Panc1 (cell line): ENCODE measurements around the gene SNPH. TPM values are rescaled to one million over a fixed set of nuclear protein-coding genes. Genes with fewer than 3 reads are reported as not detected.

ENCODE experiments used
- ATAC-seq: fragments of 200-7000 bp; cut with Tn5 transposase; 2 replicates; pipeline ENCODE4 v1.9.1; 2020; ENCODE audit warnings: mild to moderate bottlenecking, moderate library complexity
- BruUV-seq: library from RNA; stranded (reverse); fragments of 400-500 nt; replicated peaks from 2 replicates; lab custom pipeline; 2021; lab: Mats Ljungman, UMichigan
- CTCF ChIA-PET: fragments of 300-600 bp; sonication (Branson Sonifier 250); formaldehyde crosslinking; loops from one replicate; lab custom pipeline; 2022; ENCODE audit warnings: antibody characterized with exemption; lab: Charles Lee
- POLR2A ChIA-PET: fragments of 300-600 bp; sonication (Branson Sonifier 250); formaldehyde crosslinking; loops from one replicate; lab custom pipeline; 2022; ENCODE audit warnings: antibody characterized with exemption; lab: Charles Lee
- DNase-seq: peaks from one replicate; pipeline ENCODE4 v3.0.0-alpha.2; 2010; ENCODE audit warnings: low read depth, low spot score
- H3K27ac ChIP-seq: 2 replicates; pipeline ENCODE4 v1.5.1; 2011; ENCODE audit warnings: mild to moderate bottlenecking, low read length, inconsistent platforms
- H3K27me3 ChIP-seq: fragments of 200-500 bp; sonication (Bioruptor generic); 2 replicates; pipeline ENCODE4 v1.6.0; 2014; ENCODE audit warnings: low read length, inconsistent platforms; ENCODE audit not compliant: control insufficient read depth, insufficient read depth
- H3K36me3 ChIP-seq: fragments of 200-500 bp; sonication (Bioruptor generic); 2 replicates; pipeline ENCODE4 v1.5.1; 2014; ENCODE audit warnings: inconsistent platforms, mild to moderate bottlenecking, low read length, moderate library complexity; ENCODE audit not compliant: control insufficient read depth, insufficient read depth
- H3K4me1 ChIP-seq: 2 replicates; pipeline ENCODE4 v1.5.1; 2011; ENCODE audit warnings: inconsistent platforms, mild to moderate bottlenecking, low read length, moderate library complexity; ENCODE audit not compliant: control insufficient read depth, insufficient read depth
- H3K4me3 ChIP-seq, 2 experiments: 2 replicates each; pipeline ENCODE4 v1.5.1; 2011 to 2012; ENCODE audit warnings: low read depth in 2 of 2, low read length in 2 of 2, mild to moderate bottlenecking in 2 of 2, inconsistent platforms in 1 of 2, moderate library complexity in 1 of 2
- H3K9me3 ChIP-seq: fragments of 200-500 bp; sonication (Bioruptor generic); 2 replicates; pipeline ENCODE4 v1.5.1; 2014; ENCODE audit warnings: low read depth, mild to moderate bottlenecking, inconsistent platforms, low read length, moderate library complexity; ENCODE audit not compliant: control insufficient read depth, insufficient read depth
- CTCF ChIP-seq: fragments of 450-650 bp; IDR thresholded peaks from 2 replicates; pipeline ENCODE4 v1.5.1; 2017; ENCODE audit warnings: mild to moderate bottlenecking
- POLR2AphosphoS5 ChIP-seq: IDR thresholded peaks from 2 replicates; pipeline ENCODE4 v1.6.1; 2012; ENCODE audit warnings: mild to moderate bottlenecking, low read depth, low read length, moderate library complexity
- REST ChIP-seq, 2 experiments: IDR thresholded peaks; 2 replicates each; pipeline ENCODE4 v1.6.1; 2011 to 2012; ENCODE audit warnings: low read depth in 2 of 2, control low read depth in 1 of 2, low read length in 1 of 2, mild to moderate bottlenecking in 1 of 2, moderate library complexity in 1 of 2; ENCODE audit not compliant: insufficient read depth in 1 of 2
- SIN3A ChIP-seq: IDR thresholded peaks from 2 replicates; pipeline ENCODE4 v1.6.1; 2012; ENCODE audit warnings: low read depth, mild to moderate bottlenecking, low read length, moderate library complexity, borderline replicate concordance; ENCODE audit not compliant: insufficient read depth
- TCF7L2 ChIP-seq: IDR thresholded peaks from 2 replicates; pipeline ENCODE4 v1.6.1; 2011; ENCODE audit warnings: mild to moderate bottlenecking, low read depth, low read length, inconsistent platforms
- in situ Hi-C: cut with HindIII; loops from 2 replicates; pipeline ENCODE4 v1.10.0; 2016; ENCODE audit warnings: low sequenced_read_pairs, low pct_unique_long_range_greater_than_20kb
- intact Hi-C: fragments of 100-400 bp; cut with micrococcal nuclease; formaldehyde crosslinking; loops from one replicate; pipeline ENCODE4 v1.10.0; 2022; ENCODE audit not compliant: unreplicated experiment
- total RNA-seq: library from RNA; stranded (reverse); gene quantifications from one replicate; pipeline ENCODE4 v1.2.1, GENCODE V29; 2021; ENCODE audit not compliant: unreplicated experiment

The SNPH gene
- total RNA-seq, 1 experiment from 2014 or later = 6.4 TPM

- intact Hi-C loops = no loop called here
Measured at GRCh38 chr20:1298888-1299511, 32.9 kb downstream of the SNPH start.

GRCh38 chr20:1299522-1299921 lies 33.4 kb downstream of the SNPH start:
- BruUV-seq = no TSS peak
- Histone ChIP-seq H3K4me3 (no peak overlapping the region), H3K36me3 (no peaks in the 10 kb centered on the region), H3K27ac (no peak overlapping the region), H3K9me3 (no peaks in the 10 kb centered on the region), H3K4me1 (peaks cover 3% of the 10 kb centered on the region), H3K27me3 (no peaks in the 10 kb centered on the region)
- ATAC-seq = peak; percentile 69
- DNase-seq = no peak
- in situ Hi-C loops (no loop called here), intact Hi-C loops (no loop called here)
- ChIA-PET POLR2A (no interaction called here), CTCF (no interaction called here)
- no peak for TF ChIP-seq TCF7L2
- no peak for TF ChIP-seq REST (IDR thresholded peaks at IDR 0.05; ENCODE audit: insufficient read depth in 1 of 2, low read depth in 2 of 2, low read length in 1 of 2)
- TF ChIP-seq POLR2AphosphoS5 = no peak
- TF ChIP-seq CTCF = no peak
- no peak for TF ChIP-seq SIN3A

More at GRCh38 chr20:1298888-1299511, 32.9 kb downstream of the SNPH start:
- no TSS peak for BruUV-seq
- ChIA-PET POLR2A (no interaction called here), CTCF (interaction anchor here (0.7 kb wide), 1 partner anchor 187 kb away, joined by 6 read pairs; no protein-coding TSS in a partner anchor)
- no peaks in the 10 kb centered on the region for H3K27me3 ChIP-seq
- H3K4me1 ChIP-seq = peaks cover 3% of the 10 kb centered on the region
- H3K9me3 ChIP-seq = no peaks in the 10 kb centered on the region
- H3K4me3 ChIP-seq = no peak overlapping the region
- in situ Hi-C loops = no loop called here
- DNase-seq (no peak), ATAC-seq (no peak)
- TF ChIP-seq TCF7L2 = no peak
- no peak for TF ChIP-seq POLR2AphosphoS5
- no peak for TF ChIP-seq CTCF
- TF ChIP-seq REST (IDR thresholded peaks at IDR 0.05; ENCODE audit: insufficient read depth in 1 of 2, low read depth in 2 of 2, low read length in 1 of 2) = no peak
- no peak for TF ChIP-seq SIN3A
- H3K27ac ChIP-seq = no peak overlapping the region
- H3K36me3 ChIP-seq = no peaks in the 10 kb centered on the region
